Activated CD8-positive, alpha-beta T cell treated with anti-CD3 and anti-CD28 coated beads for 36 hours (primary cell): ENCODE data around the gene NFYA. TPM values are rescaled to one million over a fixed set of nuclear protein-coding genes. Genes with fewer than 3 reads are reported as not detected.
A peak's percentile ranks its signal among the peaks of the same experiment; 100 is the strongest.

Experiments
- ATAC-seq: fragments of 200-7000 bp; cut with Tn5 transposase; one replicate; pipeline ENCODE4 v1.10.0; 2021; ENCODE audit warnings: mild to moderate bottlenecking, moderate library complexity
- CTCF ChIA-PET: fragments of 350-600 bp; sonication (Branson Sonifier 250); formaldehyde crosslinking; loops from one replicate; lab custom pipeline; 2021; ENCODE audit warnings: antibody characterized with exemption; lab: Charles Lee
- POLR2A ChIA-PET: fragments of 350-600 bp; sonication (Branson Sonifier 250); formaldehyde crosslinking; loops from one replicate; lab custom pipeline; 2021; ENCODE audit warnings: antibody characterized with exemption; lab: Charles Lee
- DNase-seq: peaks from one replicate; pipeline ENCODE4 v3.0.0-alpha.2; 2020
- H3K27ac Mint-ChIP-seq: one replicate; pipeline ENCODE4 v1.8.0; 2021; ENCODE audit warnings: mild to moderate bottlenecking, mixed read lengths
- H3K27me3 Mint-ChIP-seq: one replicate; pipeline ENCODE4 v1.8.0; 2021; ENCODE audit warnings: mixed read lengths
- H3K36me3 Mint-ChIP-seq: one replicate; pipeline ENCODE4 v1.8.0; 2021; ENCODE audit warnings: low read depth, mixed read lengths
- H3K4me1 Mint-ChIP-seq: one replicate; pipeline ENCODE4 v1.8.0; 2021; ENCODE audit warnings: low read depth, mixed read lengths
- H3K4me3 Mint-ChIP-seq: one replicate; pipeline ENCODE4 v1.8.0; 2021; ENCODE audit warnings: mild to moderate bottlenecking, moderate library complexity, mixed read lengths
- H3K9me3 Mint-ChIP-seq: one replicate; pipeline ENCODE4 v1.8.0; 2021; ENCODE audit warnings: mixed read lengths
- intact Hi-C: fragments of 100-400 bp; cut with micrococcal nuclease; formaldehyde crosslinking; loops from one replicate; pipeline ENCODE4 v1.10.0; 2022
- total RNA-seq, 2 experiments: library from RNA; stranded (reverse); gene quantifications; one replicate each; pipeline ENCODE4 v1.2.3, GENCODE V29; 2021
- TF ChIP-seq, protein P1 (sequence below): fragments of 200-600 bp; IDR thresholded peaks from one replicate; pipeline ENCODE4 v1.8.0; 2022; ENCODE audit warnings: antibody characterized with exemption, mild to moderate bottlenecking

Gene NFYA
- total RNA-seq, 2 experiments from 2014 or later = 30.7 to 31.1 TPM

DNA sequence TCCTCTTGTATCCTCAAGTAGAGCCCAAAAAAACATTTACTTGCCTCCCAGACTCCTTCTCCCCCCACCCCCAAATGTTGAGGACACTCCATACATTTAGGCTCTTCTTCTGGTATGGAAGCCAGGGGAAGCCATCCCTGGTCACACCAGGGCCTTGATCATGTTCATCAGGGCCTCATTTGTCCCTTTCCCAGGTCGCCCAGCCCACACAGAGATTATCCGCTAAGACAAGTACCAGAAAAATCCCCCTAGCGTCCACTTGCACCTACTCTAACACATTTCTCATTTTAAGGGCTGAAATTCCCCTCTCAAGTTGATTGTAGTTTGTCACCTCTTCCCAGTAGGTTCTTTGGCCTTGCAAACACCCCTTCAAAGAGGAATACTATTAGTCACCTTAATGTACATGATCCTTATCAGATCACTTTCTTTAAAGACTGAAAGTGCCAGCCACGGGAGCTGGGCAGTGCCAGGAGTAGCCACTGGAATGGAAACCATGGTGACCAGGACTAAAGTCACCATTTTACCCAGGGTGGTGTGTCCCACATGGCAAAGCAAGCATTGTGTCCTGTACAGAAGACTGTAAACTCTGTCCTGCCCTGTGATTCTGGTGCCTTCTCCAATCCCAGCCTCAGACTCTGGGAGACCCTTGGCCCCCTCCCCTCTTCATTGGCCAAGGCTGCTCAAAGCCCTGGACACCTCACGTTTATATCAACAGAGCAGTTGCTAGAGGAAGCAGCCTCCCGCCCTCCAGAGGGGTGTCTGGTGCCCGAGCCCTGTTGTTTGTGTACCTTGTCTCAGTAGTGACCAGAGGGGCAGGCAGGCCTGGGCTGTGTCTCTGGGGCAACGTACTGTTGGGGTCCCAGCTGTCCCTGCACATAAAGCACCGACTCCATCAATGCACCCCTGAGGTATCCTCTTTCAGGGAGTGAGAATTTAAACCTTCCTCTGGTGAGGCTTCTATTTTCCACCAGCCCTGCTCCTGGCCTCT lies 24.7 kb upstream of the NFYA start:
- H3K27me3 Mint-ChIP-seq = no peaks in the 10 kb centered on the region
- H3K4me1 Mint-ChIP-seq = peaks cover 13% of the 10 kb centered on the region
- DNase-seq (no peak), ATAC-seq (no peak)
- no peak overlapping the region for H3K27ac Mint-ChIP-seq
- no peaks in the 10 kb centered on the region for H3K9me3 Mint-ChIP-seq
- H3K4me3 Mint-ChIP-seq = no peak overlapping the region
- intact Hi-C loops = no loop called here
- ChIA-PET POLR2A (no interaction called here), CTCF (interaction anchor here (0.7 to 4.3 kb wide), 2 partner anchors 8 to 20 kb away, joined by 3 to 20 read pairs; partner anchors contain the start of gene UNC5CL)
- TF ChIP-seq, protein P1, sequence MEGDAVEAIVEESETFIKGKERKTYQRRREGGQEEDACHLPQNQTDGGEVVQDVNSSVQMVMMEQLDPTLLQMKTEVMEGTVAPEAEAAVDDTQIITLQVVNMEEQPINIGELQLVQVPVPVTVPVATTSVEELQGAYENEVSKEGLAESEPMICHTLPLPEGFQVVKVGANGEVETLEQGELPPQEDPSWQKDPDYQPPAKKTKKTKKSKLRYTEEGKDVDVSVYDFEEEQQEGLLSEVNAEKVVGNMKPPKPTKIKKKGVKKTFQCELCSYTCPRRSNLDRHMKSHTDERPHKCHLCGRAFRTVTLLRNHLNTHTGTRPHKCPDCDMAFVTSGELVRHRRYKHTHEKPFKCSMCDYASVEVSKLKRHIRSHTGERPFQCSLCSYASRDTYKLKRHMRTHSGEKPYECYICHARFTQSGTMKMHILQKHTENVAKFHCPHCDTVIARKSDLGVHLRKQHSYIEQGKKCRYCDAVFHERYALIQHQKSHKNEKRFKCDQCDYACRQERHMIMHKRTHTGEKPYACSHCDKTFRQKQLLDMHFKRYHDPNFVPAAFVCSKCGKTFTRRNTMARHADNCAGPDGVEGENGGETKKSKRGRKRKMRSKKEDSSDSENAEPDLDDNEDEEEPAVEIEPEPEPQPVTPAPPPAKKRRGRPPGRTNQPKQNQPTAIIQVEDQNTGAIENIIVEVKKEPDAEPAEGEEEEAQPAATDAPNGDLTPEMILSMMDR = no peak
- peaks cover 8% of the 10 kb centered on the region for H3K36me3 Mint-ChIP-seq

DNA sequence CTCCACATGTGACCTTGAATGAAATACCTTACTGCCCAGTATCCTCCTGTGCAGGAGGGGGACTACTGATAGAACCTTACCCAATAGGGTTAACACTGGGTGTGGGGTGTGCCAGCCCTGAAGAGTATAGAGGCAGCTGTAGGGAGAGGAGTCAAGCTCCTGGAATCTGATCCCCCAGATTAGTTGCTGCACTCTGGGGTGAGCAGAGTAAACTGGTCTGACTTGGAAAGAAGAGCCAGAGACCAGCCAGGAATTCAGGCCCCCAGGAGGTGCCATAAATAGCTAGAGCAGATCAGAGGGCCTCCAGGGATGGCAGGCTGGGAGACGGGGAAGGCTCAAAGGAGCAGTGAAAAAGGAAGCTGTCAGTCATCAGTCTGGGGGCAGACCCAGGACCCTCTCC lies 23.3 kb upstream of the NFYA start:
- DNase-seq = no peak
- Mint-ChIP-seq H3K27ac (no peak overlapping the region), H3K27me3 (no peaks in the 10 kb centered on the region), H3K4me1 (peaks cover 13% of the 10 kb centered on the region), H3K9me3 (no peaks in the 10 kb centered on the region), H3K36me3 (peaks cover 8% of the 10 kb centered on the region), H3K4me3 (no peak overlapping the region)
- TF ChIP-seq, protein P1 = no peak
- ChIA-PET CTCF (interaction anchor here (1.1 to 4.3 kb wide), 2 partner anchors 10 to 21 kb away, joined by 3 to 20 read pairs; partner anchors contain the start of gene UNC5CL), POLR2A (interaction anchor here (1.4 to 1.5 kb wide), 2 partner anchors 10 to 21 kb away, joined by 3 to 5 read pairs; no protein-coding TSS in a partner anchor)
- intact Hi-C loops = no loop called here
- ATAC-seq = no peak

DNA sequence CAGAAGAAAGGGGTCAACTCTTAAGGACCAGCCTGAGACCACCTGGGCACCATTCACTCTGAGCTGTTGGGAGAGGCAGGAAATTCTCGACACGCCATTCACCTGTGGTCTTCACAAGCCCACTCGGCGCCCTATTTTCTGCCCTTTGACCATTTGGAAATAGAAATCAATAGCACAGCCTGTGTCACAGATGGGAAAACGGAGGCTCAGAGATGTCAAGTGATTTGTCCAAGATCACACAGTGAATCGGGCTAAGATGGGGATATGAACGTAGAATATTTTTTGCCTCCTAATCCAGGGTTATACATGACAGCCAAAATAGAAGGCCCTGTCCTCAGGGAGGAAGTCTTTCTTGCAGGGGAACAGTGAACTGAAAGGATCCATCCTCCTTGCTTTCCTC lies 22.8 kb upstream of the NFYA start:
- CTCF ChIA-PET = interaction anchor here (0.9 to 4.3 kb wide), 3 partner anchors 9 to 22 kb away, joined by 3 to 20 read pairs (median 3); partner anchors contain the start of gene UNC5CL
- H3K27ac Mint-ChIP-seq = peak overlapping the region; percentile 32
- no peaks in the 10 kb centered on the region for H3K27me3 Mint-ChIP-seq
- H3K4me1 Mint-ChIP-seq = peaks cover 13% of the 10 kb centered on the region
- H3K4me3 Mint-ChIP-seq = no peak overlapping the region
- intact Hi-C loops = no loop called here
- no peak for ATAC-seq
- POLR2A ChIA-PET = interaction anchor here (1.4 to 1.5 kb wide), 2 partner anchors 10 to 22 kb away, joined by 3 to 5 read pairs; no protein-coding TSS in a partner anchor
- H3K36me3 Mint-ChIP-seq = peaks cover 8% of the 10 kb centered on the region
- no peaks in the 10 kb centered on the region for H3K9me3 Mint-ChIP-seq
- TF ChIP-seq, protein P1 = no peak
- DNase-seq = no peak

DNA sequence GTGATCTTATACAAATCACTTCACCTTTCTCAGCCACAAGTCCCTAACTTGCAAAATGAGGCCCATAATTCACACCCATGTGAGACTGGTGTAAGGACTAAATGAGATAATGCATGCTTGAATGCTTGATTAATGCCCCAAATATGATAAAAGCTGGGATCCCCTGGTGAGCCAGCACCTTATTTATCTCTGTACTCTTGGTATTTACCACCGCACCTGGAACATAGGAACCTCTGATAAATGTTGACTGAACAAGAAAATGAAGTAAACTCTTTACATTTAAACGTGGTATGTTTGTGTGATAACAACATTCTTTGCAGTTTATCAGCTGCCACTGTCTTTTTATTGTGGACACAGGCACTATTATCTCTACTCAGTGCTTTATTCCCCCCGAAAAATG lies 22.2 kb upstream of the NFYA start:
- intact Hi-C loops = no loop called here
- no peaks in the 10 kb centered on the region for H3K27me3 Mint-ChIP-seq
- no peak overlapping the region for H3K4me3 Mint-ChIP-seq
- ATAC-seq = no peak
- ChIA-PET CTCF (interaction anchor here (0.9 to 4.3 kb wide), 3 partner anchors 8 to 22 kb away, joined by 3 to 20 read pairs (median 3); partner anchors contain the start of gene UNC5CL), POLR2A (no interaction called here)
- H3K36me3 Mint-ChIP-seq = peaks cover 8% of the 10 kb centered on the region
- DNase-seq = no peak
- no peaks in the 10 kb centered on the region for H3K9me3 Mint-ChIP-seq
- H3K4me1 Mint-ChIP-seq = peaks cover 13% of the 10 kb centered on the region
- no peak overlapping the region for H3K27ac Mint-ChIP-seq
- TF ChIP-seq, protein P1 = no peak
